ENCODE results near the gene PRKAR1B.

The PRKAR1B gene

GRCh38 chr7:730501-731439, 3.7 kb upstream of the PRKAR1B start:
- no peak overlapping the region for H3K27ac ChIP-seq
- TF ChIP-seq CTCF (conservative IDR thresholded peaks at IDR 0.05), result no peak

- no peak for TF ChIP-seq CTCF (conservative IDR thresholded peaks at IDR 0.05)
- H3K27ac ChIP-seq, result no peak overlapping the region
These were observed 2.3 kb upstream of the PRKAR1B start for GRCh38 chr7:729140-730000.

- H3K27ac ChIP-seq, result peak overlapping the region; percentile 86
- TF ChIP-seq CTCF (conservative IDR thresholded peaks at IDR 0.05), result no peak
These were observed 1.5 kb upstream of the PRKAR1B start for GRCh38 chr7:728602-729001.

- H3K27ac ChIP-seq, result peak overlapping the region; percentile 86
- TF ChIP-seq CTCF (conservative IDR thresholded peaks at IDR 0.05), result no peak
These were observed 852 bp upstream of the PRKAR1B start for GRCh38 chr7:727806-728460.

GRCh38 chr7:726854-727103, 302 bp downstream of the PRKAR1B start:
- TF ChIP-seq CTCF (conservative IDR thresholded peaks at IDR 0.05), result no peak
- peak overlapping the region; percentile 86 for H3K27ac ChIP-seq

- no peak for TF ChIP-seq CTCF (conservative IDR thresholded peaks at IDR 0.05)
- peak within 1 kb of the TSS; percentile 86 for H3K27ac ChIP-seq
These were observed 812 bp downstream of the PRKAR1B start, which contains the start of gene DNAAF5 for GRCh38 chr7:726084-726853. TSS of gene DNAAF5 (plus strand) at chr7:726699. CDS start at chr7:726721, 22 bp downstream.
